Left lung (tissue), 10 donors: ENCODE data around the gene SREBF1. TPM values are rescaled to one million over a fixed set of nuclear protein-coding genes. Genes with fewer than 3 reads are reported as not detected.
A peak's percentile ranks its signal among the peaks of the same experiment; 100 is the strongest.

Experiments used
- ATAC-seq: fragments of 200-7000 bp; cut with Tn5 transposase; one replicate; pipeline ENCODE4 v1.9.1; 2020; ENCODE audit warnings: moderate library complexity
- DNase-seq, 4 donors: peaks; one replicate each; pipeline ENCODE4 v3.0.0-alpha.2; 2013 to 2020
- H3K27ac ChIP-seq, 2 donors: fragments of 200-600 bp; sonication (generic) in 1 of 2; one replicate each; pipeline versions ENCODE4 v1.5.0 to v1.8.0; 2020 to 2021
- H3K27me3 ChIP-seq, 2 donors: fragments of 200-600 bp; sonication (generic) in 1 of 2; one replicate each; pipeline versions ENCODE4 v1.5.0 to v1.8.0; 2020 to 2021
- H3K36me3 ChIP-seq, 2 donors: fragments of 200-600 bp; sonication (generic) in 1 of 2; one replicate each; pipeline versions ENCODE4 v1.5.0 to v1.8.0; 2020 to 2021
- H3K4me1 ChIP-seq, 2 donors: fragments of 200-600 bp; one replicate each; pipeline ENCODE4 v1.8.0; 2021
- H3K4me3 ChIP-seq, 2 donors: fragments of 200-600 bp; sonication (generic) in 1 of 2; one replicate each; pipeline versions ENCODE4 v1.5.0 to v1.8.0; 2020 to 2021; ENCODE audit warnings: mild to moderate bottlenecking in 1 of 2
- H3K9me3 ChIP-seq, 2 donors: fragments of 200-600 bp; sonication (generic) in 1 of 2; one replicate each; pipeline versions ENCODE4 v1.5.0 to v1.8.0; 2020 to 2021
- intact Hi-C, 2 donors: fragments of 100-400 bp; cut with DNase I; formaldehyde crosslinking; loops; one replicate each; pipeline versions ENCODE4 v1.11.2 to v1.14.2; 2022
- polyA plus RNA-seq, 6 donors: library from polyadenylated mRNA; unstranded; fragments of 120-200 nt; gene quantifications; one replicate each; pipeline ENCODE4 v1.2.1, GENCODE V29; 2013; ENCODE audit not compliant: insufficient read length in 6 of 6
- total RNA-seq, 2 donors: library from RNA; stranded (reverse); fragmentation: NEBNext Ultra II Directional; extraction: Animal tissue kit (Norgen Biotek cat#: 25700); gene quantifications; one replicate each; pipeline ENCODE4 v1.2.1, GENCODE V29; 2021
- TF ChIP-seq, protein P1 (sequence below), 2 donors: fragments of 200-600 bp; sonication (generic) in 1 of 2; IDR thresholded peaks; one replicate each; pipeline versions ENCODE4 v1.5.0 to v1.8.0; 2021; ENCODE audit warnings: antibody characterized with exemption in 2 of 2
- donor health status: DM: no; HTN: yes; CAD: no.
- donor health status: DM: no; HTN: no; CAD: no.

The SREBF1 gene
- total and polyA plus RNA-seq, 8 donors, result 27.9 to 122 (median 46.4) TPM

- ATAC-seq (no peak), DNase-seq (no peak)
- no peaks in the 10 kb centered on the region for H3K27me3 ChIP-seq
- H3K27ac ChIP-seq, result no peak overlapping the region
- H3K9me3 ChIP-seq, result no peaks in the 10 kb centered on the region
- no peak overlapping the region for H3K4me3 ChIP-seq
- TF ChIP-seq, protein P1, sequence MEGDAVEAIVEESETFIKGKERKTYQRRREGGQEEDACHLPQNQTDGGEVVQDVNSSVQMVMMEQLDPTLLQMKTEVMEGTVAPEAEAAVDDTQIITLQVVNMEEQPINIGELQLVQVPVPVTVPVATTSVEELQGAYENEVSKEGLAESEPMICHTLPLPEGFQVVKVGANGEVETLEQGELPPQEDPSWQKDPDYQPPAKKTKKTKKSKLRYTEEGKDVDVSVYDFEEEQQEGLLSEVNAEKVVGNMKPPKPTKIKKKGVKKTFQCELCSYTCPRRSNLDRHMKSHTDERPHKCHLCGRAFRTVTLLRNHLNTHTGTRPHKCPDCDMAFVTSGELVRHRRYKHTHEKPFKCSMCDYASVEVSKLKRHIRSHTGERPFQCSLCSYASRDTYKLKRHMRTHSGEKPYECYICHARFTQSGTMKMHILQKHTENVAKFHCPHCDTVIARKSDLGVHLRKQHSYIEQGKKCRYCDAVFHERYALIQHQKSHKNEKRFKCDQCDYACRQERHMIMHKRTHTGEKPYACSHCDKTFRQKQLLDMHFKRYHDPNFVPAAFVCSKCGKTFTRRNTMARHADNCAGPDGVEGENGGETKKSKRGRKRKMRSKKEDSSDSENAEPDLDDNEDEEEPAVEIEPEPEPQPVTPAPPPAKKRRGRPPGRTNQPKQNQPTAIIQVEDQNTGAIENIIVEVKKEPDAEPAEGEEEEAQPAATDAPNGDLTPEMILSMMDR (IDR thresholded peaks at IDR 0.05), result no peak
- intact Hi-C loops, result no loop called here
- H3K4me1 ChIP-seq, result peaks cover 17% of the 10 kb centered on the region in 2 donors
- H3K36me3 ChIP-seq, result no peaks in the 10 kb centered on the region
These were observed 65.1 kb downstream of the SREBF1 start for GRCh38 chr17:17771498-17772201.

- ATAC-seq (no peak), DNase-seq (no peak)
- peaks cover 17% of the 10 kb centered on the region in 2 donors for H3K4me1 ChIP-seq
These were observed 66.1 kb downstream of the SREBF1 start for GRCh38 chr17:17770632-17771044.

GRCh38 chr17:17769869-17770631 lies 66.7 kb downstream of the SREBF1 start:
- Histone ChIP-seq H3K36me3 (peaks cover 0 to 10% of the 10 kb centered on the region in 2 donors), H3K9me3 (no peaks in the 10 kb centered on the region), H3K27ac (no peak overlapping the region), H3K4me1 (peaks cover 17% of the 10 kb centered on the region in 2 donors), H3K4me3 (no peak overlapping the region), H3K27me3 (no peaks in the 10 kb centered on the region)
- DNase-seq, result no peak
- intact Hi-C loops, result no loop called here
- TF ChIP-seq, protein P1 (IDR thresholded peaks at IDR 0.05), result no peak
- no peak for ATAC-seq

More at GRCh38 chr17:17770632-17771044, 66.1 kb downstream of the SREBF1 start:
- peaks cover 0 to 4% of the 10 kb centered on the region in 2 donors for H3K36me3 ChIP-seq
- H3K4me3 ChIP-seq, result no peak overlapping the region
- no peaks in the 10 kb centered on the region for H3K27me3 ChIP-seq
- H3K9me3 ChIP-seq, result no peaks in the 10 kb centered on the region
- H3K27ac ChIP-seq, result no peak overlapping the region
- TF ChIP-seq, protein P1 (IDR thresholded peaks at IDR 0.05), result no peak
- intact Hi-C loops, result no loop called here

DNA sequence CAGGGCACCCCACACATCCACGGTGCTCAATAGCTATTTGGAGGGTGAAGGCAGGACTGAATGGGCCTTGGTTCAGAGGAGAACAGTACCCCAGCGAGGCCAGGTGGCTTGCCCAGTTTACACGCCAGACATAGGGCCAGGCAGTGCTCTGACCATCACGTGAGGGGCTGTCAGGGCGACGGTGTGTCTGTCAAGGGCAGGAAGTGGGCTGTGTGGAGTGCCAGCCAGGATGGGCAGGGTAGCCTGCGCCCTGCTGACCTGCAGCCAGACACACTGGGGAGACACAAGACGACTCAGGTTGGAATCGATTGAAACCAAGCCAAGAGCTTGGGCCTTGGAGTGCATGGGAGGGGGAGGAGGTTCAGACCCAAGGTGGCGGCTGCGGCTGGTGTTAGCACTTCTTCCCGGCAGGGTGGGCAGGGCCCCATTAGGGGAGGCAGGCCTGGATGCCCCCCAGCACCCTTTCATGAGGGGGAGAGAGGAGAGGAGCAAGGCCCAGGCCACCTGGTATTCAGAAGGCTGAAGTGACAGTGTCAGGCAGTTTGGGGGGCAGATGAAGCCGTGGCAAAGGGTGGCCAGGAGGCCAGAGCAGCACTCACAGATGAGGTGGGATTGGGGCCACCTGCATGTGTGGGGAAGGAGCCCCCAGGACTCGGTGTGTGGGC lies 68.2 kb downstream of the SREBF1 start:
- DNase-seq, result no peak
- TF ChIP-seq, protein P1 (IDR thresholded peaks at IDR 0.05), result no peak
- Histone ChIP-seq H3K27me3 (no peaks in the 10 kb centered on the region), H3K27ac (no peak overlapping the region), H3K36me3 (peaks cover 0 to 10% of the 10 kb centered on the region in 2 donors), H3K9me3 (no peaks in the 10 kb centered on the region), H3K4me1 (peaks cover 9 to 10% of the 10 kb centered on the region in 2 donors), H3K4me3 (no peak overlapping the region)
- intact Hi-C loops, result no loop called here
- ATAC-seq, result peak; percentile 70
